Mucosa of gallbladder (tissue), 1 donor: ENCODE measurements around the gene PLEKHA8. TPM values are rescaled to one million over a fixed set of nuclear protein-coding genes. Genes with fewer than 3 reads are reported as not detected.

Experiments
- DNase-seq: peaks from one replicate; pipeline ENCODE4 v3.0.0-alpha.2; 2020; ENCODE audit warnings: low spot score
- total RNA-seq: library from RNA; stranded (reverse); gene quantifications from one replicate; pipeline ENCODE4 v1.2.1, GENCODE V29; 2021
- donor health status: DM: no; HTN: no; CAD: no.

The PLEKHA8 gene
- total RNA-seq, 1 donor from 2014 or later = 11.9 TPM

- no peak for DNase-seq
These were observed 139.7 kb downstream of the PLEKHA8 start for GRCh38 chr7:30167901-30168300.

- DNase-seq = no peak
These were observed 140.8 kb downstream of the PLEKHA8 start for GRCh38 chr7:30168835-30169573.

- DNase-seq = no peak
These were observed 141.4 kb downstream of the PLEKHA8 start for GRCh38 chr7:30169579-30169978.

GRCh38 chr7:30170476-30171205 is 142.4 kb downstream of the PLEKHA8 start:
- no peak for DNase-seq

DNA sequence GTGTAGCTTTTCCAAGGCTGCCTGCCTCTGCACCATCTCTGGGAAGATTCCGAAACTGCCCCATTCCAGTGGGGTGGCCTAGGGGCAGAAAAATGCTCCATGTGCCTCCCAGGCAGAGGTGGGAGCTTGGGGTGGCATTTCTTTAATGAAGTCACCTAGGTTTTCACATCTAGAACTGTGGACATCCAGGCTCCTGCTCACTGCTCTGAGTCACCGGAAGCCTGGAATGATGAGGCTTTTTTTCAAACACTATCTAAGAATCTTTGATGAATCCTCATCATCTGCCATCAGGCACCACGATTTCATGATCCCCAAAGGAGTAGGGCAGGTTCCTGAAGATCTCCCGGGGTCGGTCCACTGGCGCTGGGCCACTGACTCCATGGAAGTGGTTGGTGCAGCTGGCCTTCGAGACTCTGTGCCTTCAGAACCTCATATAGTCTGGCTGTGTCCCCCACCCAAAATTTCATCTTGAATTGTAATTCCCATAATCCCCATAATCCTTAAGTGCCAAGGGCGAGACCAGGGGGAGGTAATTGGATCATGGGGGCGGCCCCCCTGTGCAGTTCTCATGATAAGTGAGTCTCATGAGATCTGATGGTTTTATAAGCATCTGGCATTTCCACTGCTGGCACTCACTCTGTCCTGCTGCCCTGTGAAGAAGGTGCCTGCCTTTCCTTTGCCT is 143.7 kb downstream of the PLEKHA8 start:
- DNase-seq = no peak

- DNase-seq = no peak
These were observed 144.2 kb downstream of the PLEKHA8 start for GRCh38 chr7:30172451-30172850.

DNA sequence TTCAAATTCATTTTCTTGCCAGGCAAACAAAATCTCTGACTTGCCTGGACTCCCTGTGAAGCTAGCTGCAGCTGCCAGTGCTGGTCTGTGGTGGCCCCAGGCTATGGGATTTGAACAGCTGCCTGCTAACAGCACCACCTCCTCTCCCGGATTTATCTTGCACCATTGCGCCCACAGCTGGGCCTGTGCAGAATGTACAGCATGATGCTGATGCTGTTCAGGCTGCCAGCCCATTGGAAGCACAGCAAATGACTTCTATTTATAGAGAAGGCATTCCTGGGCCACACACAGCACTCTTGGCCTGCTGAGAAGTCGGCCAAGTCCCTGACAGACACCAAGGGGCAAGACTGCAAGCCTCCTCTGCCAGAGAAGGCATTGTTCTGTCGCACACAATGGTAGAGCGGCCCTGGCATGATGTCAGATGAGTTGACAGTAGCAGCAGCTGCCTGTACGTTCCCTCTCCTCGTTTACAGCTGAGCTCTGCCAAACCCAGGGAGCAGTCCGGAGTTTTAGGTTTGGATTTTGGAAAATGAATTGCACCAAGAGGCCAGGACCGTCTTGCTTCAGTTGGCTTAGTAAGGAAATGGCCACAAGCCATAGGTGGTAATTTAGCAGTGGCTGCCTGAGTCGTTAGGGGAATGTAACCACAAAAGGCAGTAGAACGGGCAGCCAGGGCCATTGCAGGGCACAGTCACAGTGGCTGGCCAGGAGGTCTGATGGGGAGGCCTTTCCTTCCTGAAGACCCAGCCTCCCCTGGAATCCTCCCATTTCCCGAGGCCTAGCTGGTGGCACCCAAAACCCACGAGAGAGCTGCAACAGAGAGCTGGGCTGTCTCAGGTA is 145.1 kb downstream of the PLEKHA8 start:
- peak; percentile 45 for DNase-seq

- no peak for DNase-seq
These were observed 147.0 kb downstream of the PLEKHA8 start for GRCh38 chr7:30175180-30175579.

DNA sequence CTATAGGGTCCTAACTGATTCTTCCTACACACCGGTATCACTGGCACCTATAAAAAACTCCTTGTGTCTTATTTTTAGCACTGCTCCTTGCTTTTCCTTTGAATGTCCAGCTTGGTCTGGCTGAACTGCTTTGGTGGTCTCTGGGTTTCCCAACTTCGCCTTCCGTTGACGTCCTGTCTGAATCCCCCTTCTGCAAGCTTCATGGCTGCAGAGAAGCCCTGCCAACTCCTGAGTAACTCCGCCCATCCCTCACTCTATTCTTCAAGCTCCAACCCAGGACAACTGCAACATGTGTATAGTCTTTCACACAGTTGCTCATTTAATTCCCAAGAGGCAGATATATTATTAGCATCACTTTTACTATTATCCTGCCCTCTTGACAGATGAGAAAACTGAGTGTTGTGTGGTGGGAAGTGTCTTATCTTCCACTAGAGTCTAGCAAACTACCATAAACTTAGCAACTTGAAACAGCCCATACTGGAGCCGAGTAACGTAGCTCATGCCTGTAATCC is 147.5 kb downstream of the PLEKHA8 start:
- DNase-seq = no peak

GRCh38 chr7:30176463-30177109 is 148.4 kb downstream of the PLEKHA8 start:
- no peak for DNase-seq

DNA sequence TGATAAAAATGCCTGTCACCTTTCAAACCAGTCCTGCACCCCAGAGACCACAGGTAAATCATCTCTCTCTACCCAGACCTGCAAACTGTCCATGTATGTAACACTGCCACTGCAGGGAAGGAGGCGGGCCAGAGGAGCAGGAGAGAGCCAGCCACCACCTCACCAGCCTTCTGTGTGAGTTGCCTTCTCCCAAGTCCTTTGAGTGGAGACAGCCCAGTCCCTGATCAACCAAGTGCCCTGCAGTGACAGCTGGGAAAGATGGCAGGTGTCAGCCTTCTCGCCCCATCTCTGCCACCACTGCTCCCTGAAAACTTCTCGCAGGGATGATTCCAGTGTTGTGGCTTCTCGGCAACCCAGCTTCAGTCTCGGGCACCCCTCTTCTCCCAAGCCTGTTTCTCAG is 149.0 kb downstream of the PLEKHA8 start:
- no peak for DNase-seq

- DNase-seq = no peak
These were observed 149.8 kb downstream of the PLEKHA8 start for GRCh38 chr7:30177965-30178364.

DNA sequence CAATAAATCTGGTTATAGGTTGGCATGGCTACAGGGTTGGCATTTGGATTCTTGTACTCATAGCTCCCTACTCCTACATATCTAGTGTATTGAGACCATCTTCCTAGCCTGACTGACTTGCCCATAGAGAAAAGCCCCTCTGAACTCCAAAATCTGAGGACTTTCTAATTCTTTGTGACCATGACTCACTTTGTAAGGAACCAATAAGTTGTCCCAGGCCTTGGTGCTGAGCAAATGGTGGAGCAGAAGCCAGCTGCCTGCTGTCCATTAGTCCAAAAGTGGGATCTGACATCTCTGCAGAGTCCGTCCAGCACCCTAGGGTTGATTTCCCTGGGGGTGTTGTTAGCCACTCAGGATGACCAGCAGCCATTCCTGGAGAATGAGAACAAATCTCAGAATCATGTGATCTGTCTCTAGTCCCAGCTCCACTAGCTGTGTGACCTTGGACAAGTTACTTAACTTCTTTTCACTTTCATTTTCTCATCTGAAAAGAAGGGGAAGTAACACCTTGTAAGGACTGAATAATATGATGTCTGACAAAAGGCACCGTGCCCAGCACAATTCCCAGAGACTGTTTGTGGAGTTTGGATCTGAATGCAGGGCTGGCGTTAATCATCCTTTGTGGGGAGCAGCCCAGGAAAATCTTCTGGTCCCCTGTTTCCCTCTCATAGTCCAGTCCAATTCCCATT is 150.7 kb downstream of the PLEKHA8 start:
- DNase-seq = no peak

Other genes with a start within 250 kb of the PLEKHA8 start
- gene WIPF3, start 221.9 kb upstream of the PLEKHA8 start, total RNA-seq = 11.2 TPM
- 63.9 TPM for gene SCRN1, start 38.6 kb upstream of the PLEKHA8 start, total RNA-seq
- 10.9 TPM for gene FKBP14, start 1.7 kb upstream of the PLEKHA8 start, total RNA-seq
- 36.3 TPM for gene MTURN, start 106.6 kb downstream of the PLEKHA8 start, total RNA-seq